Smooth muscle cell of the brain vasculature (primary cell): ENCODE data around the gene SLMAP.

Experiments
- DNase-seq: peaks from one replicate; pipeline ENCODE4 v3.0.0-alpha.2; 2012; ENCODE audit warnings: low read depth, low spot score

SLMAP gene

DNA sequence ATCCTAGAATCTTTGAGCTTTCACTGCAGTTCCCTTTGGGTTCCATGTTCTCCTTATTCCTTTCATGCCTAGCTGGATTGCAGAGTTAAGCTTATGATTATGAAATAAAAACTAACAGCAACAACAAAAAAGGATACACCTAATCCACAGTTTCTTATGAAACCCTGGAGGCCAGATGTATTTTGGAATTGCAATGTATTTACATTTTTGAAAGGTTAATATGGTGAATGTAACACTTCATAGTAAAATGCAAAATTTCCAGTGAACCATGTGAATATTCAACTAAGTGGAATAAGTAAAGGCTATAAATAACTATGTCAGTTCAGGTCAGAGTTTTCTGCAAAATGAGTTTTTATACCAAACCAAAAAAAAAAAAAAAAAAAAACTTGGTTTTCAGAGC, 186.3 kb downstream of the SLMAP start:
- DNase-seq: no peak

DNA sequence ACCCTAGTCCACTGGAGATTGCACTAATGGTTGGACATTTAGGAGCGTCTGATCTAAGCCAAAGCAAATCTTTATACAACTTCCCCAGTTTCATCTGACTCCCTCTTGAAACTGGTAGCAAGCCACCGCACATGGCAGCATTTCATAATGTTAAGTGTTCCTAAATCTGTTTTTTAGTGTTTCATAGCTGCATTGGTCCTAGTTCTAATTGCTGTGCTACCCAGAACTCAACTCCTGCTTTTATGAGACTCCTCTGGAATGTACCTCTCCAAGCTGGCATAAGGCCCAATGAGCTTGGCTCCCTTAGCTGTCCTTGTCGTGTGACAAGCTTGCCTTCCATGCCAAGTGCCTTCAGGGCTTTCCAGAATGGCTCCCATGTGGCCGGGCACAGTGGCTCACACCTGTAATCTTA, 186.8 kb downstream of the SLMAP start:
- no peak for DNase-seq

DNA sequence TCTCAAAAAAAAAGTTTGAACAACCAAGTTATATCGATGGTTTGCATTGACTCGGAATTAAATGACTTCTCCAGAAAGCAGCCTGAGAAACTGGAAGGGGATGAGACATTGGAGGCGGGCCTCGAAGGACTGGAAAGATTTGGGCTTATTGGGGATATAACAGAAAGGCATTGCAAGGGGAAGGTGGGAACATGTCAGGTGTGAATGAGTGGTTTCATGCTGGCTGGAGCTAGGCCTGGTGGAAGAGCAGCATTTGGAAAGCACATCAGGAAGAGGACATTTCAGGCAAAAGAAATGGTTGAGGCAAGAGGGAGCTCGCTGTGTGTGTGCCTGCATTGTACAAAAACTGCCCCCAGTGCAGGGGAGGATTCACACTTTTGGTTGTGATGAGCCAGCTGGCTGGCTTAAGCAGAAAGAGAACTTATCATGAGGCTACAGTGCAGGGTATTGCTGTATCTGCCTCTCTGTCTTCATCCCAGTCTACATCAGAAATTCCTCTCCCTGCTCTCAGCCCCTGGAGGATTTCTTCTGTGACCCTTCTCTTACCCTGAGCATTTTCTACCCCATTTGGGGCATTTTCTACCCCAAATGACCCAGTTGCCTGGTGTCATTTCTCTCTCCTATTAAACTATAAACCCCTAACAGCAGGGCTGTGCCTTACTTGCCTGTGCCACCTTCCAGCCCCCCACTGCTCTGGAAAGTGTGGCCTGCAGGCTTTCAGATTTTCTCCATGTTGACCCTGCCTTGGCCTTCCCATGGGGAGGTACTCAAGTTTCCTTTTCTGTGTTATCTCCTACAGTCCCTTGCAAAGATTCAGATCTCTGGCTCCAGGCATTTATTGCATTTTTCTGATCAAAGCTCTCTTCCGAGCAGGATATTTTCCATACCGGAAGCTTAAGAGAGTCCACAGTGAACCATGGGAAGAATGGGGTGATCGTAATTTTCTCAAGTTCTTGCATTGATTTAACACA, 187.7 kb downstream of the SLMAP start:
- DNase-seq: no peak

DNA sequence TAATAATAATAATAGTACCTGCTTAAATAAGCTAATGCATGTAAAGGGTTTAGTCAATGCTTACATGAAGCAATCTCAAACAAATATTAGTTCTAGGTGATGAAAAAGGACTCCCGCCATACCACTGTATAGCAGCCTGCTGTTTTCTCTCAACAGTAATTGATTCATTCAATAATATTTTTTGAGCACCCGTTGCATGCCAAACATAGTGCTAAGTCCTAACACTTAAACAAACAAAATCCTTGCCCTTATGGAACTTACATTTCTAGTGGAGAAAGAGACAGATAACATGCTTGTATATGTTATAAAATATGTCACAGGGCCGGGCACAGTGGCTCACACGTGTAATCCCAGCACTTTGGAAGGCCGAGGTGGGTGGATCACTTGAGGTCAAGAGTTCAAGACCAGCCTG, 190.9 kb downstream of the SLMAP start:
- no peak for DNase-seq

DNA sequence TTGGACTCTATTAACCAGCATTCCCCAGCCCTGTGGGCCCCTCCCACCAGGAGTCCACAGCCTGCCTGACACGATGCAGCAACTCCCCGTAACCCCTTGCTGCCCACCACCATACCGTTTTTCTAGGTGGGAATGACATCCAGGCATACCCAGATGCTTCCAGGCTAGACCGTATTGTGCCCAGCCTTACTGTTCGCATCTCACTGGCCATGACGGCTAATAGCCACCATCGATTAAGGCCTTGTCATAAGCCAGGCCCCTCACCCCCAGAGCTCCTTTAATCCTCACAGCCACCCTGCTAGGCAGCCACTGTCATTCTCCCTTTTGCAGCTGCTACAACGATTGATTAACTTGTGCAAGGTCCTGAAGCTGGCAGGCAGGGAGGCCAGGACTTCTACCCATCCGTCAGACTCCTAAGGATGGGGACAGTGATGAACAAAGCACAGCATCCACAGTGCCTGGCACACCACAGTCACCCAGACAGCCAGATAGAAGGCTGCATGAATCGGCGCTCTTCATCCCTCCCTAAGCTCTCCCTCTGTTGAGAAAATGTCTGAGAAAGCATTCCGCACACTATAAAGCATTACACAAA, 192.1 kb downstream of the SLMAP start:
- no peak for DNase-seq

DNA sequence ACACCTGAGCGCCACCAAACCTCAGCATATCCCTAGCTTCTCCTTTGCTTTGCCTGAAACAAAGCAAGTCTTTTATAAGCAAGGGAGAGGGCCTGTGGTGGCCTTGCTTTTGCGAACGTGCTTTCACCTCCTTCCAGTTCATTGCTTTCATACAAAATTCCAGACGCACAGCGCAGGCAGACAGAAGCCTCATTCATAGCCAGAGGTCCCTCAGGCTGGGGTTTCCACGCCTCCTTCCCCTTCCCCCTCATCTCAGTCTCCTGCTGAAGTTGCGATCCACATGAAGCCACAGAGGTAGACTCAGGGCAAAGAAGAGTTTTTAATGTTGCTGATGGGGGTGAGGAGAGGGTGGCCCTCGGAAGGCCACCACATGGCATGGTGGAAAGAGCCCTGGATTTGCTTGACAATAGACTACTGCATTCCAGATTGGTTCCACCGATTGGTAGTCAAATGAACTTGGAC, 192.7 kb downstream of the SLMAP start:
- no peak for DNase-seq

DNA sequence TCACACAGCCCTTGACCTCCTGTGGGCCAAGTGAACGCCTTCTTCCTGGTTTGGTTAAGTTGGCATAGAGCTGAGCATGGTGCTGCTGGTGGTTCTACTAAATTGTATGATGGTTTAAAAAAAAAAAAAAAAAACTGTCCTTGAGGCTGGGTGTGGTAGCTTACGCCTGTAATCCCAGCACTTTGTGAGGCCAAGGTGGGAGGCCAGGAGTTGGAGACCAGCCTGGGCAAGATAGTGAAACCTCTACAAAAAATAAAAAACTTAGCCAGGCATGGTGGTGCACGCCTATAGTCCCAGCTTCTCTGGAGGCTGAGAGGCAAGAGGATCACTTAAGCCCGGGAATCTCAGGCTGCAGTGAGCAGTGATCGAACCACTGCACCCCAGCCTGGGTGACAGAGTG, 193.2 kb downstream of the SLMAP start:
- DNase-seq: no peak

DNA sequence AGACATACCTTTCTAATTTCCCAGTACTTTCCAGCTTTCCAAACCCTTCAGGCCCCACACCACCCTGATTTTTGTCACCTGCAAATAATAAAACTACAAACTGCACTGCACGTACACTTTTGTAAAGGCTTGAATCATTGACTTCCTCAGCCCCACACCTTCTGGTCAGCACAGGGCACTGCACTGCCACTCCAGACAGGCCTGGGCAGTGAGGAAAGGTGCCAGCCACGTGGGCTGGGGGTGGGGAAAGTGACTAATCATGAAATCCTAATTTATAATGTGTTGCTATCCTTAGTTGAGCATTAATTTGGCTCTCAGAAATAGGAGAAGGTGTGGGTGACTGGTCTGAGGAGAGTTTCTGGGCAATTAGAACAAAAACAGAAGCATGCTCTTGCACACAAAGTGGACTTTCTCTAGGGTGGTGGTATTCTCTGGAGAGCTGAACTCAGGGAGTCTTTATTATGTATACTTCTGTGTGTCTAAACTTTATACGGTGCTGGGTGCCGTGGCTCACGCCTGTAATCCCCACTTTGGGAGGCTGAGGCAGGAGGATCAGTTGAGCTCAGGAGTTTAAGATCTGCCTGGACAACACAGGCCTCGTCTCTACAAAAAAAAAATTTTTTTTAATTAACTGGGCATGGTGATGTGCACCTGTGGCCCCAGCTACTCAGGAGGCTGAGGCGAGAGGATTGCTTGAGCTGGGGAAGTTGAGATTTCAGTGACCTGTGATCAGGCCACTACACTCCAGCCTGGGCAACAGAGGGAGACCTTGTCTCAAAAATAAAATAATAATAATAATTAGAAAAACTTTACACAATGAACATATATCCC, 193.9 kb downstream of the SLMAP start:
- no peak for DNase-seq

DNA sequence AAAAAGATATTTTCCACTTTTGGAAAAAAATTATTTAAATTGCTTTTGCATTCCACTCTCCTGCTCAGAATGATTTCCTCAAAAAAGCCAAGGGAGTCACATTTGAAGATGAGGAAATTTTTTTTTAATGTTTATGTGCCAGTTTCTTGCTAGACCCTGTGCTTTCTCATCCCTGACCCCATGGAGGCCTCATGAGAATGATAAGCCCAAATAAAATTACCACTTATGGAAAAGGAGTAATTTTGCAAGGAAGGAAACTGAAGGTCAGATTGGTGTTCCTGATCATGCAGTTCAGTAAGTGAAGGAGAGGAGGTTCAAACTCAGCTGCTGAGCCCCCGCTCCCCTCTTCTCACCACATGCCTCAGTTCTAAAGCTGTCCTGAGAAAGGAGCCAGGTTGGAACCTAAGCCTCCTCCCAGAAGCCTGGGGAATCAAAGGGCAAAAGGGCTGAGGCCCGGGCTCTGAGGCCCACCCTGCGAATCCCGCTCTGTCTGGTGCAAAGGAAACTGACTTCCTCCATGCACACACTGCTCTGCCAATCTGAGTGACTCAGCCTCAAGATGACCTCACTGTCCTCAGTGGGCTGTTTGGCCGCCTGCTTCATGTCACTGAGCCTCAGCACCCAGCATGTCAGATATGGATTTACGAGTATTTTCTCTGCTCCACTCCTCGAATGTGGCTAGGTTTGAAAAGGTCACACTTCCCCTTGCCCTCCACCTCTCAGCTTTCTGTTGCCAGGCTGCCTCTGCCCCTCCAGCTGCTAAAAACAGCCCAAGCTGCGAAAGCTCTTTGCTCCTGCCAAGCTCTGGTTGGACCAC, 195.2 kb downstream of the SLMAP start:
- no peak for DNase-seq

DNA sequence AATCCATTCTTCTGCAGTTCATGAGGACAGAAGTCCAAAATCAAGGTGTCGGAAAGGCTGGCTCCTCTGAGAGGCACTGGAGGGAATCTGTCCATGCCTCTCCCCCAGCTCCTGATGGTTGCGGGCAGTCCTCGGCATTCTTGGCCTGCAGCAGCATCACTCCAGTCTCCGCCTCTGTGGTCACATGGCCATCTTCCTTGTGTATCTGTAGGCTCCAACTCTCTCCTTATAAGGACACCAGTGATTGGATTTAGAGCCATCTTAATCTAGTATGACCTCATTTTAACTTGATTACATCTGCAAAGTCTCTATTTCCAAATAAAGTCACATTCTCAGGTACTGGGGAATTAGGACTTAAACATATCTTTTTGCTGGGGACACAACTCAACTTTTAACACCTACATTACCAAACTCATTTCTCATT, 196.1 kb downstream of the SLMAP start:
- no peak for DNase-seq

DNA sequence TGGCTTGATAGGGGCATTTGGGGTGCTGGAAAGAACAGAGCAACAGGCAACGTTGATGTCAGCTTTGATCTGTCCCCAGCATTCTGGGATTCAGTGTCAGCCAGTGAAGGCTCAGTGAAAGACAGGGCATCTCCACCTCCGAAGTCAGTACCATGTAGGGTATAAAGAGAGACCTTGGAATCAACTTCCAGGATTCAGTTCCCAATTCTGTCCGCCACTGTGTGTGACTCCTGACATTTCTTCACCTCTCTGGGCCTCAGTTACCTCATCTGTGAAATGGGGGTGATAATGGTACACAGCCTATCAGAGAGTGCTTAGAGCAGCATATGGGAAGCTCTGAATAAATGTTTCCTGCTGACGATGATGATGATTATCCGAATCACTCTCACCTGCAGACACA, 196.5 kb downstream of the SLMAP start:
- no peak for DNase-seq

DNA sequence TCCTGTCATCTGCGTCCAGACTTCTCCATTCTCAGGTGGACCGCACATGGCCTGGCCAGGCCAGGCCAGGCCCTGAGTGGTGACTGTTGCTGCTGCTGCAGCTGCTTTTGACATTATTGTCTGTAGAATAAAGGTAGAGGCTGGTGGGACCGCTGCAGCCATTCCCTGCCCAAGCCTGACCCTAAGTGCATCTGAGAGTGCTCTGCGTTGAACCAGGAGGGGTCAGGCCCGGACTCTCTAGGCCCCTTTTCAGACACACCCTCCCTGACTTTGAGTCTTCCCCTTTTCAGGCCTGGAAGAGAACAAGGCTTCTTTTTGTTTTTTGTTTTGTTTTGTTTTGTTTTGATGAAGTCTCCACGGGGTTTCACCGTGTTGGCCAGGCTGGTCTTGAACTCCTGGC, 197.5 kb downstream of the SLMAP start:
- DNase-seq: no peak

DNA sequence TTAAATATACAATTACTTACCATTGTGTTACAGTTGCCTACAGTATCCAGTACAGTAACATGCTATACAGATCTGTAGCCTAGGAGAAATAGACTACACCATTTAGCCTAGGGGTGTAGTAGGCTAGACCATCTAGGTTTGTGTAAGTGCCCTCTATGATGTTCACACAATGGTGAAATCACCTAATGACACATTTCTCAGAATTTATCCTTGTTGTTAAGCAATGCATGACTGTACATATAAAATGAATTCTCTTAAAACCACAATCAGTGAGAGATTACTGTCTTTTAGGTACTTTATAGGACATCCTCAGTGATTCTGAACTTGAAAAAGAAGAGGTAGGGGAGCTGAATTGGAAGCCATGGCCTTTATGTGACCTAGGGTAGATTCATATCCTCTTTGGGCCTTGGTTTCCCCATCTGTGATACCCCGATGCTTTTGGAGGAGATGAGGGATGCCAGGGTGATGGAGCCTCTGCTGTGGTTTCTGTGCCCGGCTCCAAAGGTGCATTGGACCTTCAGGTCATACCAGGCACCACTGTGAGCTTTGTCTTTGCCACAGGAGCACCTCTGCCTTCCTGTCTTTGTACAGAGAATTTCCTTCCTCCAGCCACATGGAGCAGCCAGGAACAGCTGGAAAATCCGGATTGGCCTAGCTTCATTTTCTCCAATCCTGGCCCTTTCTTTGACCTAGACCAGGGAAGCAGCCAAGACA, 200.2 kb downstream of the SLMAP start:
- DNase-seq: no peak

DNA sequence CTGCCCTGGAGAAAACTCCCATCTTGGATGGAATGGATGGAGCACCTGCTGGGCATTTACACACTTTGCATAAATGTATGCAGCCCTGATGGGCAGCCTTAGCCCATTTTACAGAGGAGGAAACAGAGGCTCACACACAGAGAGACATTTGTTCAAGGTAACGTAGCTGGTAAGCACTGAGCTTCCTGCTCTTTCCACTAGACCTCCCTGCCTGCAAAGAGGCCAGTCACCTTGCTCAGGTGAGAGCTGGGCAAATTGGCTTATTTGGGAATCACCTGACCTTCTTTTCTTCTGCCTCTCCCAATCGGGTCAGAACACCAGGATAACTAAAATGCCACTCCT, 200.7 kb downstream of the SLMAP start:
- no peak for DNase-seq

DNA sequence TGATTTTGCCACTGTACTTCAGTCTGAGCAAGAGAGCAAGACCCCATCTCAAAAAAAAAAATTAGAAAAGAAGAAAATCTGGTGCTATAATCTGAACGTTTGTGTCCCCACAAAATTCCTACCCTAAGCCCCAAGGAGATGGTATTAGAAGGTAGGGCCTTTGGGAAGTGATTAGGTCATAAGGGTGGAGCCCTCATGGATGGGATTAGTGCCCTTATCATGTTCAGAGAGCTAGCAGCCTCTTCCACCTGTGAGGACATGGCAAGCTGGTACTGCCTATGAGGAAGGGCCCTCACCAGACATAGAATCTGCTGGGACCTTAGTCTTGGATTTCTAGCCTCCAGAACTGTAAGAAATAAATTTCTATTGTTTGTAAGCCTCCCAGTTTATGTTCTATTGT, 201.7 kb downstream of the SLMAP start:
- DNase-seq: no peak

DNA sequence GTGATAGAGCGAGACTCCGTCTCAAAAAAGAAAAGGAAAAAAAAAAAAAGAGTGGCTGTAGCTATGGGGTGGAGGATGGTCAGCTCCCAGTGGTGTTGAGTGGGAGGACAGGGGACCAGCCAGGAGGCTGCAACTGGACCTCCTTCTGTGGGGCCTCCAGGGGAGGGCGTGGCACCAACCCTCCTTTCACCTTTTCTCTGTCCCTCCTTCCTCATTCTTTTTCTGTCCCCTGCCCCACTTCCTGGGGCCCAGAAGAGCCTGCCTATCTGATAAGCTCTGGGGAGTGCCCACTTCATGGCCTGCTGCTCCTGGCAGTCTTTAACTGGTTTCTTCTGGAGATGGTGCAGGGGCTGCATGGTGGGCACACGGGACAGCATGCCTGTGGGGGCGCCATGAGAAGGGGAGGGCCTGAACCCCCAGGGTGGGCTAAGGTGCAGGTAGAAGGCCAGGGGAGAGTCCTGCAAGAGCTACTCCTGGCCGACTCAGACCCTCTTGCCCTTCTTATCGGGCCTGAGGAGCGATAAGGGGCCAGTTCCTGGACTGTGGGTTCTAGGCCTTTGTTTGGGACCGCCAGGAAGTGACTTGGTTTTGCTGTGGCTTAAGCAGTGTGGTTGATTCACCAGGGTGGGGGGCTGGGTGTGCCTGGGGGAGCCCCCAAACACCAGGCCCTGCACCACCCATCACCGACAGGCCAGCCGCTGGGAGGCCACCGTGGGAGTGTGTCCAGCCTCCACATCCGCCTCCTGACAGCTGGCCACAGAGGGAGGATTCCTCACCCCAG, 202.7 kb downstream of the SLMAP start:
- no peak for DNase-seq

DNA sequence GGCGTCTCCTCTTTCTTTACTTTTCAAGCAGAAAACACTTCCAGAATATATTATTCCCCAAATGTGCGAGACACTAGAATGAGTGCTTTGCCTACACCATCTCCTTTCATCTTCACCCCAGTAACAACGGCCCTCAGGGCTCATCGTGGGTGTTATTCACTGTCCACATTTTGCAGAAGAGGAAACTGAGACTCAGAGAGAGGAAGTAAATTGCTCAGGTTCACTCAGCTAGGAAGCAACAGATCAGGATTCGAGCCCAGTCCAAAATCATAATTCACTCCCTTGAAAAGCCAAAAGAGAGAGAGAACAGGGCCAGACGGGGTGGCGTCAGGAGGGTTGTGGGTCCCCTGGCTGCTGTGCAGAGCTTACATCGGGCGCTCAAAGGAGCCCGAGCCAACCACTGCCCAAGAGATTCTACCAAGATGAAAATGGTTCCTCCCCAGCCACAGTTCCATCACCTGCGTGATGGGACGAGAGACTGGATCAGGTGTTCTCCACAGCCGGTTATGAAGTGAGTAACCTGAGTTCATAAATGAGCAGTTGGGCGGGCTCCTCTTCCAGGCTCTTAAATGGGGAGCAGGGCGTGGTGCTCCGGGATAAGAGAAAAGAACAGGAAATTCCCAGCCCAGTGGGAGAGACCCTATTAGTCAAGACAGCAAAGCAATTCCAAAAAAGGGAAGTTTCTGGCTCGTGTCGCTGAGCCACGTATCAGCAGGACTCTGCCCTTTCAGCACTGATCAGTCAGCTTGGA, 203.5 kb downstream of the SLMAP start:
- no peak for DNase-seq

DNA sequence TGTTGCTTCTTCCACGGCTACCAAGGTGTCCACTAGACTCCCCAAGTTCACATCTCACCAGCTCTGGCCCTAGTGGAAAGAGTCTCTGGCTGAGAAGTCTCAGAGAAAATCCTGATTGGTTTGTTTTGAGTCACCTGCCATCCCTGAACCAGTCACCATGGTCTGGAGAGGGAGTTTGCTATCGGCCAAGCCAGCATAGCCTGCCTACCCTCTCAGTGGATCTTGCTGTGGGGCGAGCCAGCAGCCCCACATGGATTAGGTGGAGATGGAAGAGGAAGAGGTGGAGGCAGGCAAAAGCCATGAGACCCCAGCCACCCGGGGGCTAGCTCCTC, 204.0 kb downstream of the SLMAP start:
- DNase-seq: no peak

DNA sequence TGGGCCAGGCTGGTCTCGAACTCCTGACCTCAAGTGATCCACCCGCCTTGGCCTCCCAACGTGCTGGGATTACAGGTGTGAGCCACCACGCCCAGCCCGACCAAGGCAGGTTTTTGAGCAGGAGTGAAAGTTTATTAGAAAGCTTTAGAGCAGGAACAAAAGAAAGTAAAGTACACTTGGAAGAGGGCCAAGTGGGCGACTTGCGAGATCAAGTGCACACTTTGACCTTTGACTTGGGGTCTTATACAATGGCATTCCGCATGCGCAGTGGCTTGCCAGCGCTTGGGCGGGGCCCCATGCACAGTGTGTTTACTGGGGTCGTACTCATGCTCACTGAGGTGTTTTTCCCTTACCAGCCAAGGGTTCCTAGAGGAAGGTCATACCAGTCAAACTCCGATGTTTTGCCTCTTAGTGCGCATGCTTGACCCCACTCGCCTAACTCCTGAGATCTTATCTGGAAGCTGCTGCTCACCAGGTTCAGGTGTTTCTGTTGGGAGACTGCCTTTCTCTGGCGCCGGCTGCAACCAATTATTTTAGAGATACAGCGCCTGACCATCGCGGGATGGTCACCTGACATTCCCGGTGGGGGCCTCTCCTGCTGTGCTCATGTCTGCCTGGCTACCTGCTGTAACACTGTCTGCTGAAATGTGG, 205.2 kb downstream of the SLMAP start:
- DNase-seq: no peak
